ENCODE data around the gene PDK3. TPM values are rescaled to one million over a fixed set of nuclear protein-coding genes. Genes with fewer than 3 reads are reported as not detected.
A peak's percentile ranks its signal among the peaks of the same experiment; 100 is the strongest.

The PDK3 gene
- polyA plus RNA-seq, 4 donors, result 7.1 to 16.0 (median 11.3) TPM

DNA sequence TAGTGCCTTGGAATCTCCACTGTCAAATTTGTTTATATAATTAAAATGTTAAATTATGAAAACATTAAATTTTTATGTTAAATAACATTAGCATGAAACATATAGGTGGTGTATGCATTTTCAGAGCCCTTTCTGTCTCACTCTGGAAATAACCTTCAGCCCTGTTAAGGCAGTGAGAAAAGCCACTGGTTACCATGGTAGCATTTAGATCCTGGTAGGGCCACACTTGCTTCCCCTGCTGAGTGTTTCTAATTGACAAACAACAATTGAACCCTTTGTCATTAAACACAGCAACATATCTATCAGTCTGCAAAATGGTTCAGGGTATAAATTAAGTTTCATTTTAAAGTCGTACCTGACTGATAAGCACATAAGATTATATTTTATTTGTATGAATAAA is 63.5 kb downstream of the PDK3 start:
- no peak overlapping the region for H3K27ac ChIP-seq (ENCODE audit: low read depth in 1 of 3, low read length in 2 of 3)
- H3K27me3 ChIP-seq (ENCODE audit: control insufficient read depth in 3 of 3, insufficient read depth in 3 of 3, low read length in 3 of 3), result no peaks in the 10 kb centered on the region
- 40 to 71% (median 58%) methylated on average over 1 of the region's 1 CpG for WGBS, 3 donors
- H3K4me3 ChIP-seq (ENCODE audit: low read depth in 1 of 3, low read length in 3 of 3), result no peak overlapping the region
- DNase-seq, result no peak
- no peak for FAIRE-seq
- peaks cover 0 to 12% (median 1%) of the 10 kb centered on the region in 3 donors for H3K36me3 ChIP-seq (ENCODE audit: control insufficient read depth in 3 of 3, insufficient read depth in 2 of 3, low read depth in 1 of 3, low read length in 3 of 3)
- no peaks in the 10 kb centered on the region for H3K9me3 ChIP-seq (ENCODE audit: control insufficient read depth in 2 of 2, insufficient read depth in 1 of 2, low read depth in 1 of 2, low read length in 1 of 2)
- no peaks in the 10 kb centered on the region for H3K4me1 ChIP-seq (ENCODE audit: control insufficient read depth in 3 of 3, insufficient read depth in 2 of 3, low read depth in 1 of 3, low read length in 2 of 3)

GRCh38 chrX:24536551-24536950 is 71.5 kb downstream of the PDK3 start:
- H3K36me3 ChIP-seq (ENCODE audit: control insufficient read depth in 3 of 3, insufficient read depth in 2 of 3, low read depth in 1 of 3, low read length in 3 of 3), result peaks cover 0 to 14% (median 0%) of the 10 kb centered on the region in 3 donors
- H3K4me3 ChIP-seq (ENCODE audit: low read depth in 1 of 3, low read length in 3 of 3), result no peak overlapping the region
- H3K27me3 ChIP-seq (ENCODE audit: control insufficient read depth in 3 of 3, insufficient read depth in 3 of 3, low read length in 3 of 3), result no peaks in the 10 kb centered on the region
- no peaks in the 10 kb centered on the region for H3K9me3 ChIP-seq (ENCODE audit: control insufficient read depth in 2 of 2, insufficient read depth in 1 of 2, low read depth in 1 of 2, low read length in 1 of 2)
- FAIRE-seq (no peak), DNase-seq (no peak)
- H3K4me1 ChIP-seq (ENCODE audit: control insufficient read depth in 3 of 3, insufficient read depth in 2 of 3, low read depth in 1 of 3, low read length in 2 of 3), result no peaks in the 10 kb centered on the region
- no peak overlapping the region for H3K27ac ChIP-seq (ENCODE audit: low read depth in 1 of 3, low read length in 2 of 3)

- 60 to 81% (median 64%) methylated on average over 4 of the region's 4 CpGs for WGBS, 3 donors
- H3K9me3 ChIP-seq (ENCODE audit: control insufficient read depth in 2 of 2, insufficient read depth in 1 of 2, low read depth in 1 of 2, low read length in 1 of 2), result no peaks in the 10 kb centered on the region
- no peak for DNase-seq
- H3K27ac ChIP-seq (ENCODE audit: low read depth in 1 of 3, low read length in 2 of 3), result no peak overlapping the region
- H3K36me3 ChIP-seq (ENCODE audit: control insufficient read depth in 3 of 3, insufficient read depth in 2 of 3, low read depth in 1 of 3, low read length in 3 of 3), result peaks cover 0 to 8% (median 0%) of the 10 kb centered on the region in 3 donors
- no peaks in the 10 kb centered on the region for H3K4me1 ChIP-seq (ENCODE audit: control insufficient read depth in 3 of 3, insufficient read depth in 2 of 3, low read depth in 1 of 3, low read length in 2 of 3)
- FAIRE-seq, result no peak
- no peak overlapping the region for H3K4me3 ChIP-seq (ENCODE audit: low read depth in 1 of 3, low read length in 3 of 3)
- no peaks in the 10 kb centered on the region for H3K27me3 ChIP-seq (ENCODE audit: control insufficient read depth in 3 of 3, insufficient read depth in 3 of 3, low read length in 3 of 3)
These were observed 77.7 kb downstream of the PDK3 start for GRCh38 chrX:24542756-24543155.

DNA sequence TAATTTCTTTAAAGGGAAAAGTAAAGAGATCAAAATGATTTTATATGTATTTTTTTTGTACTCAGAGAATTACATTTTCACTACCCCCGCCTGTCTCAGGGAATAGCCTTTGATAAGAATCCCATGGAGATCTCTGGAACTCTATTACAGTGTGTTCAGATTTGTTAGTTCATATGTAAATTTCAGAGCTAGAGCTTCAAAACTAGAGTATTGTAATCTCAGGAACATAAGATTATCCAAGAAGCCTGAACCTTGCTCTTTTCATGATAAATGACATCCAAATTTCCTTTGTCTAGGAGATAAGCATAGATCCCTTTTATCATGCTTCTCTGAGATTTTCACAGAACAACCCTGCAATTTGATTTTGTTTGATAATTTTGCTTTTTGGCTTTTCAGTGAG is 82.9 kb downstream of the PDK3 start:
- Histone ChIP-seq H3K27me3 (ENCODE audit: control insufficient read depth in 3 of 3, insufficient read depth in 3 of 3, low read length in 3 of 3) (no peaks in the 10 kb centered on the region), H3K27ac (ENCODE audit: low read depth in 1 of 3, low read length in 2 of 3) (no peak overlapping the region), H3K4me3 (ENCODE audit: low read depth in 1 of 3, low read length in 3 of 3) (no peak overlapping the region), H3K36me3 (ENCODE audit: control insufficient read depth in 3 of 3, insufficient read depth in 2 of 3, low read depth in 1 of 3, low read length in 3 of 3) (peaks cover 0 to 3% (median 0%) of the 10 kb centered on the region in 3 donors), H3K9me3 (ENCODE audit: control insufficient read depth in 2 of 2, insufficient read depth in 1 of 2, low read depth in 1 of 2, low read length in 1 of 2) (no peaks in the 10 kb centered on the region), H3K4me1 (ENCODE audit: control insufficient read depth in 3 of 3, insufficient read depth in 2 of 3, low read depth in 1 of 3, low read length in 2 of 3) (no peaks in the 10 kb centered on the region)
- no peak for FAIRE-seq
- WGBS, 3 donors, result 88 to 98% (median 90%) methylated on average over 1 of the region's 1 CpG
- no peak for DNase-seq

- Histone ChIP-seq H3K36me3 (ENCODE audit: control insufficient read depth in 3 of 3, insufficient read depth in 2 of 3, low read depth in 1 of 3, low read length in 3 of 3) (peaks cover 0 to 3% (median 0%) of the 10 kb centered on the region in 3 donors), H3K4me1 (ENCODE audit: control insufficient read depth in 3 of 3, insufficient read depth in 2 of 3, low read depth in 1 of 3, low read length in 2 of 3) (no peaks in the 10 kb centered on the region), H3K27ac (ENCODE audit: low read depth in 1 of 3, low read length in 2 of 3) (no peak overlapping the region), H3K27me3 (ENCODE audit: control insufficient read depth in 3 of 3, insufficient read depth in 3 of 3, low read length in 3 of 3) (no peaks in the 10 kb centered on the region), H3K4me3 (ENCODE audit: low read depth in 1 of 3, low read length in 3 of 3) (no peak overlapping the region), H3K9me3 (ENCODE audit: control insufficient read depth in 2 of 2, insufficient read depth in 1 of 2, low read depth in 1 of 2, low read length in 1 of 2) (no peaks in the 10 kb centered on the region)
- DNase-seq (no peak), FAIRE-seq (no peak)
- 77 to 85% (median 83%) methylated on average over 5 of the region's 5 CpGs for WGBS, 3 donors
These were observed 85.1 kb downstream of the PDK3 start for GRCh38 chrX:24550166-24550565.

- Histone ChIP-seq H3K27ac (ENCODE audit: low read depth in 1 of 3, low read length in 2 of 3) (no peak overlapping the region), H3K4me1 (ENCODE audit: control insufficient read depth in 3 of 3, insufficient read depth in 2 of 3, low read depth in 1 of 3, low read length in 2 of 3) (no peaks in the 10 kb centered on the region), H3K27me3 (ENCODE audit: control insufficient read depth in 3 of 3, insufficient read depth in 3 of 3, low read length in 3 of 3) (no peaks in the 10 kb centered on the region), H3K4me3 (ENCODE audit: low read depth in 1 of 3, low read length in 3 of 3) (no peak overlapping the region), H3K9me3 (ENCODE audit: control insufficient read depth in 2 of 2, insufficient read depth in 1 of 2, low read depth in 1 of 2, low read length in 1 of 2) (no peaks in the 10 kb centered on the region), H3K36me3 (ENCODE audit: control insufficient read depth in 3 of 3, insufficient read depth in 2 of 3, low read depth in 1 of 3, low read length in 3 of 3) (no peaks in the 10 kb centered on the region)
- DNase-seq (no peak), FAIRE-seq (no peak)
- 44 to 65% (median 53%) methylated on average over 4 of the region's 4 CpGs for WGBS, 3 donors
These were observed 87.9 kb downstream of the PDK3 start for GRCh38 chrX:24553011-24553410.

GRCh38 chrX:24561121-24561520 is 96.0 kb downstream of the PDK3 start:
- Histone ChIP-seq H3K4me3 (ENCODE audit: low read depth in 1 of 3, low read length in 3 of 3) (no peak overlapping the region), H3K36me3 (ENCODE audit: control insufficient read depth in 3 of 3, insufficient read depth in 2 of 3, low read depth in 1 of 3, low read length in 3 of 3) (no peaks in the 10 kb centered on the region), H3K4me1 (ENCODE audit: control insufficient read depth in 3 of 3, insufficient read depth in 2 of 3, low read depth in 1 of 3, low read length in 2 of 3) (no peaks in the 10 kb centered on the region), H3K9me3 (ENCODE audit: control insufficient read depth in 2 of 2, insufficient read depth in 1 of 2, low read depth in 1 of 2, low read length in 1 of 2) (no peaks in the 10 kb centered on the region), H3K27me3 (ENCODE audit: control insufficient read depth in 3 of 3, insufficient read depth in 3 of 3, low read length in 3 of 3) (peaks cover 0 to 2% (median 0%) of the 10 kb centered on the region in 3 donors), H3K27ac (ENCODE audit: low read depth in 1 of 3, low read length in 2 of 3) (no peak overlapping the region)
- peak in 1 of 2 donors; percentile 13 for DNase-seq
- 52 to 78% (median 63%) methylated on average over 5 of the region's 5 CpGs for WGBS, 3 donors
- FAIRE-seq, result no peak

GRCh38 chrX:24563291-24564010 is 98.4 kb downstream of the PDK3 start:
- Histone ChIP-seq H3K4me3 (ENCODE audit: low read depth in 1 of 3, low read length in 3 of 3) (no peak overlapping the region), H3K27ac (ENCODE audit: low read depth in 1 of 3, low read length in 2 of 3) (no peak overlapping the region), H3K27me3 (ENCODE audit: control insufficient read depth in 3 of 3, insufficient read depth in 3 of 3, low read length in 3 of 3) (peaks cover 0 to 2% (median 0%) of the 10 kb centered on the region in 3 donors), H3K9me3 (ENCODE audit: control insufficient read depth in 2 of 2, insufficient read depth in 1 of 2, low read depth in 1 of 2, low read length in 1 of 2) (no peaks in the 10 kb centered on the region), H3K36me3 (ENCODE audit: control insufficient read depth in 3 of 3, insufficient read depth in 2 of 3, low read depth in 1 of 3, low read length in 3 of 3) (no peaks in the 10 kb centered on the region), H3K4me1 (ENCODE audit: control insufficient read depth in 3 of 3, insufficient read depth in 2 of 3, low read depth in 1 of 3, low read length in 2 of 3) (no peaks in the 10 kb centered on the region)
- WGBS, 3 donors, result 88 to 93% (median 91%) methylated on average over 16 to 19 of the region's 19 CpGs
- DNase-seq, result no peak
- no peak for FAIRE-seq

DNA sequence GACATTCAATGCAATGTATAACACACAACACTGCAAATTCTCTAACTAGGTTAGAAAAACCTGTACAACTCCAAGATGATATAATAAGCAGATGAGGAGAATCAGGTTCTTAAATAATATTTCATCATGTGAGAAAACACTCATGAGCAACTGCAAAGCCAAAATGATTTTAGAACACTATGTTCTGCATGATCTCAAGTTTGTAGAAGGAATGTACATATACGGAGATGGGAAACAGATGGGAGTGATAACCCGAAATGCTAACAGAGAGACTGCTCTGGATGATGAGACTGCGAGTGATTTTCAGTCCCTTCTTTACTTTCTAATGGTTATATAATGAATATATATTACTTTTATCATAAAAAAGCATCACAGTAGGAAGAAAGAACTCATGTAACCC is 101.2 kb downstream of the PDK3 start:
- no peaks in the 10 kb centered on the region for H3K36me3 ChIP-seq (ENCODE audit: control insufficient read depth in 3 of 3, insufficient read depth in 2 of 3, low read depth in 1 of 3, low read length in 3 of 3)
- H3K27me3 ChIP-seq (ENCODE audit: control insufficient read depth in 3 of 3, insufficient read depth in 3 of 3, low read length in 3 of 3), result peaks cover 0 to 2% (median 0%) of the 10 kb centered on the region in 3 donors
- FAIRE-seq (no peak), DNase-seq (no peak)
- H3K9me3 ChIP-seq (ENCODE audit: control insufficient read depth in 2 of 2, insufficient read depth in 1 of 2, low read depth in 1 of 2, low read length in 1 of 2), result no peaks in the 10 kb centered on the region
- no peak overlapping the region for H3K27ac ChIP-seq (ENCODE audit: low read depth in 1 of 3, low read length in 2 of 3)
- 75 to 80% (median 77%) methylated on average over 3 of the region's 3 CpGs for WGBS, 3 donors
- no peaks in the 10 kb centered on the region for H3K4me1 ChIP-seq (ENCODE audit: control insufficient read depth in 3 of 3, insufficient read depth in 2 of 3, low read depth in 1 of 3, low read length in 2 of 3)
- H3K4me3 ChIP-seq (ENCODE audit: low read depth in 1 of 3, low read length in 3 of 3), result no peak overlapping the region
